Peyer's patch (tissue), 4 donors: Measurements from ENCODE around the gene TMEM259. TPM values are rescaled to one million over a fixed set of nuclear protein-coding genes. Genes with fewer than 3 reads are reported as not detected.
A peak's percentile ranks its signal among the peaks of the same experiment; 100 is the strongest.
"Not testable (repeated sequence)": the region's sequence is repeated elsewhere in the genome, so short reads cannot be mapped to it uniquely, and the experiment has no call there.

Experiments used
- DNase-seq, 3 donors: peaks; one replicate each; pipeline ENCODE4 v3.0.0-alpha.2; 2017 to 2019
- H3K27ac ChIP-seq, 4 donors: fragments of 200-600 bp; sonication (generic); one replicate each; pipeline ENCODE4 v1.5.1; 2016 to 2019
- H3K27me3 ChIP-seq, 2 donors: fragments of 200-600 bp; sonication (generic); one replicate each; pipeline ENCODE4 v1.5.1; 2019
- H3K36me3 ChIP-seq, 3 donors: fragments of 200-600 bp; sonication (generic); one replicate each; pipeline ENCODE4 v1.5.1; 2016 to 2019
- H3K4me1 ChIP-seq, 4 donors: fragments of 200-600 bp; sonication (generic); one replicate each; pipeline ENCODE4 v1.5.1; 2016 to 2019
- H3K4me3 ChIP-seq, 4 donors: fragments of 200-600 bp; sonication (generic); 1 replicate in 3 of 4; 2 replicates in 1 of 4; pipeline ENCODE4 v1.5.1; 2016 to 2019; ENCODE audit warnings: mild to moderate bottlenecking in 1 of 4
- H3K9me3 ChIP-seq, 4 donors: fragments of 200-600 bp; sonication (generic); one replicate each; pipeline ENCODE4 v1.5.1; 2016 to 2019; ENCODE audit warnings: mild to moderate bottlenecking in 1 of 4
- CTCF ChIP-seq, 6 experiments: fragments of 450-650 bp in 4 of 6; fragments of 200-600 bp in 2 of 6; sonication (generic) in 1 of 6; IDR thresholded peaks; one replicate each; pipeline ENCODE4 v1.5.1; 2017 to 2019; ENCODE audit warnings: antibody characterized with exemption in 6 of 6, mild to moderate bottlenecking in 3 of 6, moderate library complexity in 1 of 6
- POLR2A ChIP-seq, 2 donors: fragments of 450-650 bp; IDR thresholded peaks; one replicate each; pipeline ENCODE4 v1.5.1; 2017; ENCODE audit warnings: antibody characterized with exemption in 2 of 2, mild to moderate bottlenecking in 2 of 2, moderate library complexity in 2 of 2
- total RNA-seq, 4 donors: library from RNA; depleted of rRNA; stranded (reverse); fragments of >200 nt; gene quantifications; one replicate each; pipeline ENCODE4 v1.1.0, GENCODE V29; 2016

Gene TMEM259
- total RNA-seq, 4 donors from 2014 or later, result 287 to 409 (median 366) TPM

- Histone ChIP-seq H3K27ac (peak overlapping the region; percentile 87 to 99 (median 96)), H3K36me3 (peaks cover 0 to 4% (median 0%) of the 10 kb centered on the region in 3 donors), H3K27me3 (no peaks in the 10 kb centered on the region), H3K4me1 (peaks cover 0 to 39% (median 11%) of the 10 kb centered on the region in 4 donors), H3K4me3 (peak overlapping the region; percentile 81 to 96 (median 86)), H3K9me3 (no peaks in the 10 kb centered on the region)
- DNase-seq, result peak in 1 of 3 donors; percentile 70
- TF ChIP-seq CTCF (IDR thresholded peaks at IDR 0.05), result no peak
- TF ChIP-seq POLR2A (IDR thresholded peaks at IDR 0.05), result no peak
Measured at GRCh38 chr19:1026783-1027649, 6.1 kb upstream of the TMEM259 start.

GRCh38 chr19:1025960-1026782 is 5.2 kb upstream of the TMEM259 start, which contains the start of gene CNN2:
Gene CNN2, plus strand, starts transcription at chr19:1026608. Its CDS starts 54 bp downstream, at chr19:1026662.
- TF ChIP-seq POLR2A (IDR thresholded peaks at IDR 0.05) (peak; percentile 58 to 65), CTCF (IDR thresholded peaks at IDR 0.05) (no peak)
- no peaks in the 10 kb centered on the region for H3K9me3 ChIP-seq
- H3K27ac ChIP-seq, result peak within 1 kb of the TSS; percentile 87 to 99 (median 96)
- peak within 1 kb of the TSS; percentile 81 to 96 (median 86) for H3K4me3 ChIP-seq
- H3K27me3 ChIP-seq, result no peaks in the 10 kb centered on the region
- no peaks in the 10 kb centered on the region for H3K36me3 ChIP-seq
- peaks cover 0 to 44% (median 11%) of the 10 kb centered on the region in 4 donors for H3K4me1 ChIP-seq
- peak; percentile 82 to 91 (median 84) for DNase-seq

- H3K27me3 ChIP-seq, H3K36me3 ChIP-seq, H3K27ac ChIP-seq, H3K4me3 ChIP-seq, H3K9me3 ChIP-seq, DNase-seq: not testable (repeated sequence)
- peaks cover 0 to 37% (median 8%) of the 10 kb centered on the region in 4 donors for H3K4me1 ChIP-seq
Measured at GRCh38 chr19:1025080-1025479, 4.2 kb upstream of the TMEM259 start.

GRCh38 chr19:1023883-1024188 is 2.9 kb upstream of the TMEM259 start:
- peaks cover 0 to 38% (median 11%) of the 10 kb centered on the region in 4 donors for H3K4me1 ChIP-seq
- H3K4me3 ChIP-seq, H3K27me3 ChIP-seq, H3K9me3 ChIP-seq, H3K27ac ChIP-seq, DNase-seq, H3K36me3 ChIP-seq: not testable (repeated sequence)

- TF ChIP-seq CTCF (IDR thresholded peaks at IDR 0.05) (no peak), POLR2A (IDR thresholded peaks at IDR 0.05) (no peak)
- Histone ChIP-seq H3K4me1 (peaks cover 16 to 51% (median 40%) of the 10 kb centered on the region in 4 donors), H3K27ac (peak overlapping the region; percentile 87 to 95 (median 90)), H3K36me3 (peaks cover 0 to 5% (median 0%) of the 10 kb centered on the region in 3 donors), H3K27me3 (no peaks in the 10 kb centered on the region), H3K9me3 (no peaks in the 10 kb centered on the region), H3K4me3 (peak overlapping the region; percentile 89 to 98 (median 92))
- peak in 2 of 3 donors; percentile 64 to 65 for DNase-seq
Measured at GRCh38 chr19:1019980-1020867, 699 bp downstream of the TMEM259 start.

- H3K9me3 ChIP-seq, result no peaks in the 10 kb centered on the region
- DNase-seq, result no peak
- peaks cover 0 to 12% (median 0%) of the 10 kb centered on the region in 3 donors for H3K36me3 ChIP-seq
Measured at GRCh38 chr19:1019616-1019961, 1.3 kb downstream of the TMEM259 start.

More at GRCh38 chr19:1019616-1019961, 1.3 kb downstream of the TMEM259 start:
- peak overlapping the region; percentile 89 to 98 (median 92) for H3K4me3 ChIP-seq
- H3K27me3 ChIP-seq, result no peaks in the 10 kb centered on the region
- H3K27ac ChIP-seq, result peak overlapping the region in 3 of 4 donors; percentile 88 to 95 (median 91)
- TF ChIP-seq CTCF (IDR thresholded peaks at IDR 0.05) (no peak), POLR2A (IDR thresholded peaks at IDR 0.05) (no peak)
- H3K4me1 ChIP-seq, result peaks cover 16 to 57% (median 45%) of the 10 kb centered on the region in 4 donors
